Naive thymus-derived CD8-positive, alpha-beta T cell (primary cell): Measurements from ENCODE around the gene WLS. TPM values are rescaled to one million over a fixed set of nuclear protein-coding genes. Genes with fewer than 3 reads are reported as not detected.

Source experiments
- ATAC-seq, 2 donors: fragments of 150-1000 bp; cut with Tn5 transposase in 1 of 2; sonication (Bioruptor Pico), chemical (Tn5 transposase) in 1 of 2; 1 replicate in 1 of 2; 2 replicates in 1 of 2; pipeline ENCODE4 v1.10.0; 2021; ENCODE audit warnings: mild to moderate bottlenecking in 2 of 2, moderate library complexity in 2 of 2
- POLR2A ChIA-PET: fragments of 350-600 bp; sonication (Branson Sonifier 250); formaldehyde crosslinking; loops from one replicate; lab custom pipeline; 2021; ENCODE audit warnings: antibody characterized with exemption; lab: Charles Lee
- DNase-seq, 10 donors: peaks; one replicate each; pipeline versions ENCODE4 v3.0.0 to v3.0.0-alpha.2; 2020 to 2022
- H3K27ac Mint-ChIP-seq, 10 donors: one replicate each; pipeline ENCODE4 v1.8.0; 2020 to 2022; ENCODE audit warnings: mild to moderate bottlenecking in 10 of 10, mixed read lengths in 10 of 10, moderate library complexity in 4 of 10, inconsistent platforms in 1 of 10
- H3K27me3 Mint-ChIP-seq, 5 donors: one replicate each; pipeline ENCODE4 v1.8.0; 2021 to 2022; ENCODE audit warnings: mixed read lengths in 5 of 5
- H3K36me3 Mint-ChIP-seq, 3 donors: one replicate each; pipeline ENCODE4 v1.8.0; 2020 to 2022; ENCODE audit warnings: mixed read lengths in 3 of 3, mild to moderate bottlenecking in 2 of 3, inconsistent platforms in 1 of 3
- H3K4me1 Mint-ChIP-seq, 4 donors: one replicate each; pipeline ENCODE4 v1.8.0; 2021 to 2022; ENCODE audit warnings: mixed read lengths in 4 of 4
- H3K4me3 Mint-ChIP-seq, 10 donors: one replicate each; pipeline ENCODE4 v1.8.0; 2020 to 2022; ENCODE audit warnings: mild to moderate bottlenecking in 10 of 10, mixed read lengths in 10 of 10, moderate library complexity in 6 of 10, inconsistent platforms in 1 of 10
- H3K9me3 Mint-ChIP-seq, 9 donors: one replicate each; pipeline ENCODE4 v1.8.0; 2020 to 2022; ENCODE audit warnings: mixed read lengths in 9 of 9, mild to moderate bottlenecking in 3 of 9, inconsistent platforms in 1 of 9, moderate library complexity in 1 of 9
- polyA plus RNA-seq, 3 donors: library from polyadenylated mRNA; unstranded; fragments of 300-500 nt; fragmentation: Illumina TruSeq; gene quantifications; one replicate each; pipeline ENCODE4 v1.2.3, GENCODE V29; 2021
- total RNA-seq, 8 experiments: library from RNA in 2 of 8; stranded (reverse) in 2 of 8; gene quantifications; one replicate each; pipeline ENCODE4 v1.2.3 and lab custom pipeline; 2021 to 2026

WLS gene
- total and polyA plus RNA-seq, 5 experiments from 2014 or later: not detected

GRCh38 chr1:68111519-68112436, 120.5 kb downstream of the WLS start:
- ATAC-seq (peak in 1 of 2 donors; percentile 20), DNase-seq (no peak)
- no peaks in the 10 kb centered on the region for H3K9me3 Mint-ChIP-seq
- H3K36me3 Mint-ChIP-seq: no peaks in the 10 kb centered on the region
- H3K27ac Mint-ChIP-seq: peak overlapping the region in 1 of 10 donors; percentile 2
- H3K4me1 Mint-ChIP-seq: peaks cover 0 to 2% (median under 1%) of the 10 kb centered on the region in 4 donors
- H3K4me3 Mint-ChIP-seq: no peak overlapping the region
- peaks cover 1 to 19% (median 8%) of the 10 kb centered on the region in 5 donors for H3K27me3 Mint-ChIP-seq
- POLR2A ChIA-PET: no interaction called here

- POLR2A ChIA-PET: no interaction called here
- H3K4me1 Mint-ChIP-seq: no peaks in the 10 kb centered on the region
- H3K27me3 Mint-ChIP-seq: peaks cover 4 to 44% (median 10%) of the 10 kb centered on the region in 5 donors
- no peak overlapping the region for H3K4me3 Mint-ChIP-seq
- no peaks in the 10 kb centered on the region for H3K9me3 Mint-ChIP-seq
- no peak for ATAC-seq
- no peak overlapping the region for H3K27ac Mint-ChIP-seq
- H3K36me3 Mint-ChIP-seq: no peaks in the 10 kb centered on the region
- no peak for DNase-seq
These were observed 124.6 kb downstream of the WLS start for GRCh38 chr1:68107771-68108170.

DNA sequence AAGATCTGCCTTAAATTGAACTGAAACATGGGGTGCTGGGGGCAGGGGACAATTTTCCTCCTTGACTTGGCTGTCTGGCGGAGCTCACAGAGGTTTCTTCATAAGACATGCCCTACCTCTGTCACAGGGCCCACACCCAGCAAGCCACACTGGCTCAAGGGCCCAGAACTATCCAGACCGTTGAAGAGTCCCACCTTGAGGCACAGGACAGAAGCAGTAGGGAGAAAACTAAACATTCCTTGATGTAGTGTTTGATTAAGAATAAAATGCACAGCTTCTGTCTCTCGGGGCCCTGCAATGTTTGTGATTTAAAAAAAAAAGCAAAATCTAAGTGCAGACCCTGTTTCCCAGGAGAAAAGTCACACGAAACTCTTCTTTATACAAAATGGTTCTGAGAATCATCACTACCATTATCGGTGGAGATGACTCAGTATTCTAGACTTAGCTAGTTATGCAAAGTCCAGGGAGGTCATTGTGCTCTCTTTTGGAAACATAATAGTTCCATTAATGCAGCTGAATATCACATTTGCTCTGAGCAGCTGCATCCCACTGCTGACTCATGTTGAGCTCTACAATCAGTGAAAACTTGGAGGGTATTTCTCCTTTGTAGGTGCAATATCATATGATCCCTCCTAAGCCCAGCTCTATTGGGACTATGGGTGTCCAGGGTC, 128.3 kb downstream of the WLS start:
- H3K27me3 Mint-ChIP-seq: peaks cover 4 to 56% (median 13%) of the 10 kb centered on the region in 5 donors
- POLR2A ChIA-PET: no interaction called here
- DNase-seq: no peak
- no peaks in the 10 kb centered on the region for H3K9me3 Mint-ChIP-seq
- no peaks in the 10 kb centered on the region for H3K36me3 Mint-ChIP-seq
- no peak for ATAC-seq
- no peak overlapping the region for H3K27ac Mint-ChIP-seq
- no peak overlapping the region for H3K4me3 Mint-ChIP-seq
- H3K4me1 Mint-ChIP-seq: no peaks in the 10 kb centered on the region

DNA sequence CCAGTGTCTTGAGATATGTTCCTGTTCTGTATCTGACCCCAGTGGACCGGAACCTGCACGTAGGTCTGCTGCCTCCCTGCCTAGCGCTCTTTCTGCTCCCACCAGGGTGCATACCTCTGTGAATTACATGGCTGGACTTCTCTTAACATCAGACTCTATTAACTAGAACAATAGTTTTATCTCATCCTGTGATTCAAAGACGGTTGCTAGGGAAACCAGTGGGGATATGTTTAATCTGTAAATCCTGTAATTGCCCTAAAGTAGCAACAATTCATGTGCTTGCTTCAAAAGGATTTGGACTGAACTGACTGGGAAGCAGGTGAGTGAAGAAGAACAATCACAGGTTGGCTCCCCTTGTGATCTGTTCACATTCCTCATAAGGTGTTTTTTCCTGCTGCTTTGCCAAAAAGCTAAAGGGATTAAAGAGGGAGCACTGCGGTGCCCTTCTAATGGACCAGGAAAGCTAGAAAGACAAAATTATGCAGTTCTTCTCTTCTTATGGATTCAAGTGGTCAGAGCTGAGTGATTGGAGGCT, 129.2 kb downstream of the WLS start:
- no peak overlapping the region for H3K27ac Mint-ChIP-seq
- DNase-seq (no peak), ATAC-seq (no peak)
- no peaks in the 10 kb centered on the region for H3K36me3 Mint-ChIP-seq
- POLR2A ChIA-PET: no interaction called here
- H3K4me1 Mint-ChIP-seq: no peaks in the 10 kb centered on the region
- H3K27me3 Mint-ChIP-seq: peaks cover 6 to 62% (median 14%) of the 10 kb centered on the region in 5 donors
- H3K9me3 Mint-ChIP-seq: peaks cover 0 to 2% (median 0%) of the 10 kb centered on the region in 9 donors
- H3K4me3 Mint-ChIP-seq: no peak overlapping the region

GRCh38 chr1:68101829-68102228, 130.5 kb downstream of the WLS start:
- DNase-seq (no peak), ATAC-seq (no peak)
- Mint-ChIP-seq H3K36me3 (no peaks in the 10 kb centered on the region), H3K27ac (no peak overlapping the region), H3K27me3 (peaks cover 11 to 73% (median 14%) of the 10 kb centered on the region in 5 donors), H3K4me1 (no peaks in the 10 kb centered on the region), H3K4me3 (no peak overlapping the region), H3K9me3 (peaks cover 0 to 2% (median 0%) of the 10 kb centered on the region in 9 donors)
- POLR2A ChIA-PET: no interaction called here

- Mint-ChIP-seq H3K27me3 (peaks cover 9 to 64% (median 15%) of the 10 kb centered on the region in 5 donors), H3K4me1 (no peaks in the 10 kb centered on the region), H3K4me3 (no peak overlapping the region), H3K9me3 (peaks cover 0 to 2% (median 0%) of the 10 kb centered on the region in 9 donors), H3K27ac (no peak overlapping the region), H3K36me3 (no peaks in the 10 kb centered on the region)
- DNase-seq (no peak), ATAC-seq (no peak)
- POLR2A ChIA-PET: no interaction called here
These were observed 131.8 kb downstream of the WLS start for GRCh38 chr1:68100571-68100970.

DNA sequence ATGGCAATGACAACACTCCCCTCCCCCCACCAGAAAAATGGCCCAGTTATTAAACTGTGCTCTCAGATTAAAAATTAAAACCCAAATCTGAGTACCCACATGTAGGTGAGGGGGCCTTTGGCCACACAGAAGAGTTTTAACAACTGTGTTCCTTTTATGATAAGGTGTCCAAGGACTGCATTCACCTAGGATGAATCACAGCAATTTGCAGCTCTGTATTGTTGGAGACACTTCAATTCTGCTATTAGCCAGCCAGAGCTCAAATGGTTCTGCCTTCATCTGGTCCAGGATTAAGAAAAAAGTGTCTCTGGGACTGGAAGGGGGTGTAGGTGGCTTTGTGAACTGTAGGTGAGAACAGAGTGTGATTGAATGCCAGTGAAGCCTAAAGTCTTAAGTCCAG, 138.6 kb downstream of the WLS start:
- ATAC-seq (no peak), DNase-seq (no peak)
- POLR2A ChIA-PET: no interaction called here
- peaks cover 0 to 10% (median 0%) of the 10 kb centered on the region in 9 donors for H3K9me3 Mint-ChIP-seq
- H3K4me1 Mint-ChIP-seq: no peaks in the 10 kb centered on the region
- H3K27ac Mint-ChIP-seq: no peak overlapping the region
- no peak overlapping the region for H3K4me3 Mint-ChIP-seq
- H3K36me3 Mint-ChIP-seq: no peaks in the 10 kb centered on the region
- peaks cover 2 to 19% (median 13%) of the 10 kb centered on the region in 5 donors for H3K27me3 Mint-ChIP-seq

DNA sequence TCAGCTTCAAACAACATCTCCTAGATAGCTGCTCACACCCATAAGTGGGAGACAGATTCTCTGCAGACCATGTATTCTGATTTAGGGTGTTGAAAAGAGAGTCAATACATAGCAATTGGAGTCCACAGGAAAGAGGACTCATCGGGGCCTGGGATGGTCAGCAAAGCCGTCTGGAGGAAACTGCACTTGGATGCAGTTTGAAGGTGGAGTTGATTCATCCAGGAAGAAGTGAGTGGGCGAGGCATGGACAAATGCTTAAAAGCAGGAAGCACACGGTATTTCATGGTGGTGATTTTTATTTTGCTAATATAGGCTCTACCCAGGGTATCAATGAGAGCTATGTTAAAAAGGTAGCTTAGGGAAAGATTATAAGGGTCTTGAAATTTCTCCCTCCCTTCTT, 145.1 kb downstream of the WLS start:
- Mint-ChIP-seq H3K27me3 (peaks cover 0 to 8% (median 7%) of the 10 kb centered on the region in 5 donors), H3K36me3 (no peaks in the 10 kb centered on the region), H3K27ac (no peak overlapping the region), H3K9me3 (peaks cover 0 to 10% (median 1%) of the 10 kb centered on the region in 9 donors), H3K4me1 (no peaks in the 10 kb centered on the region), H3K4me3 (no peak overlapping the region)
- ATAC-seq: no peak
- POLR2A ChIA-PET: no interaction called here
- DNase-seq: no peak

DNA sequence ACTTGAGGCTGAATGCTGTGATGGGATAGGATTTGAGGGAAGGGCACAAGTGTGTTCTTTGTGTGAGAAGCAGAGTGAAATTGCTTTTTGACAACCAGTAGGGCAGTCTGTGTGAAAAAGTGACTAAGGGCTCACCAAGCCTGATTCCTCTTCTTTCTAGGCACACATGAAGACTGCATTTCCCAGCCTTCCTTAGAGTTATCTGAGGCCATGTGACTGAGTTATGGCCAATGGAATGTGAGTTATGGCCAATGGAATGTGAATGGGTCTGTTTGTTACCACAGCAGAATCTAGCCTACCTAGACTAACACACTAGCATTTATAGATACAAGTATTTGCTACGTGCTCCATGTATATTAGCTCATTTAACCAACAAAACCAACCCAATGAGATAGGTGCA, 146.6 kb downstream of the WLS start:
- POLR2A ChIA-PET: no interaction called here
- DNase-seq (no peak), ATAC-seq (no peak)

GRCh38 chr1:68083686-68084085, 148.6 kb downstream of the WLS start:
- DNase-seq: no peak
- ATAC-seq: no peak
- Mint-ChIP-seq H3K27ac (no peak overlapping the region), H3K36me3 (no peaks in the 10 kb centered on the region), H3K9me3 (peaks cover 0 to 4% (median 1%) of the 10 kb centered on the region in 9 donors), H3K4me3 (no peak overlapping the region), H3K27me3 (peaks cover 0 to 38% (median 6%) of the 10 kb centered on the region in 5 donors), H3K4me1 (no peaks in the 10 kb centered on the region)
- POLR2A ChIA-PET: no interaction called here

More for the DNA sequence above, 146.6 kb downstream of the WLS start:
- H3K4me1 Mint-ChIP-seq: no peaks in the 10 kb centered on the region
- no peaks in the 10 kb centered on the region for H3K36me3 Mint-ChIP-seq
- H3K4me3 Mint-ChIP-seq: no peak overlapping the region
- no peak overlapping the region for H3K27ac Mint-ChIP-seq
- peaks cover 0 to 9% (median 0%) of the 10 kb centered on the region in 9 donors for H3K9me3 Mint-ChIP-seq
- H3K27me3 Mint-ChIP-seq: peaks cover 0 to 22% (median 5%) of the 10 kb centered on the region in 5 donors

DNA sequence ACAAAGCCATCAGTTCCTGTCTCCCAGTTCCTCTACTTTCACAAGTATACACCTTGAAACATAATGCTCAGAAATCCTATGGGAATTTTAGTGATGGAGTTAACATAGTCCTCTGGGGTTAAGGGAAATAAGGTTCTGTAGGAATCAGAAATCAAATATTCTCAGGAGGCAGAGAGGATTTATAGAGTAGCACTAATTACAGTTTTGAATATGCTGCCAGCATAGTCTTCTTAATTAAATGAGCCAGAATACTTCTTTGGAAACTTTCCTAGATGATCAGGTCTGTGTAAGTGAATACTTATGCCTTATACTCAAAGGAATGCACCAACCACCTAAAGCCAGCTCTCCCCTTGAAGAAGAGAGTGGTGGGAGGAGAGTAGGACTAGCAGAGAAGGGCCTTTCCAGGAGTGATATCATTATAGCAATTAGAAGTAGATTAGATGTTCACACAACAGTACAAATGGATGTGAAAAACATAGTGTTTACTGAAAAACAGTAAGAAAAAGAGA, 150.5 kb downstream of the WLS start:
- H3K4me1 Mint-ChIP-seq: no peaks in the 10 kb centered on the region
- H3K27me3 Mint-ChIP-seq: peaks cover 0 to 55% (median 8%) of the 10 kb centered on the region in 5 donors
- H3K27ac Mint-ChIP-seq: peak overlapping the region in 1 of 10 donors; percentile 20
- POLR2A ChIA-PET: no interaction called here
- ATAC-seq (no peak), DNase-seq (no peak)
- H3K36me3 Mint-ChIP-seq: no peaks in the 10 kb centered on the region
- peaks cover 0 to 7% (median 4%) of the 10 kb centered on the region in 9 donors for H3K9me3 Mint-ChIP-seq
- H3K4me3 Mint-ChIP-seq: no peak overlapping the region

DNA sequence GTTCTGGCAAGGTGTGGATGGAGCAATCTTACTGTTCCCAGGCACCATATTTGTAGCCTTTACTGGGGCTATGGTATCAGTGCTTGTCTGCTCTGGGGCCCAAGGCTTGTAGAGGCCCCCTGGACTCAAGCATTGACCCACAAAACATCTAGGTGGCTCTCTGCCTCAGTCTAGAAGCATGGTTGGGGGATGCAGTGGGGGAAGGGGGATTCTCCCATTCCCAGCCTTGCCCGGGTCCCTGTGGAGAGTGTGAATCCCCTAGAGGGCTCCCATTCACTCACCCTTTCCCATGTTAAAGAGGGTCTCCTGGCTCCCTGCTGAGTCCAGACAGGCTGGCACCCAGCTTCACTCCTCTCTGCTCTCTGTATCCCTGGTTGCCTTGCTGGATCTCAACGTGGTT, 153.7 kb downstream of the WLS start:
- H3K27me3 Mint-ChIP-seq: peaks cover 0 to 63% (median 12%) of the 10 kb centered on the region in 5 donors
- no peaks in the 10 kb centered on the region for H3K4me1 Mint-ChIP-seq
- H3K9me3 Mint-ChIP-seq: peaks cover 0 to 15% (median 7%) of the 10 kb centered on the region in 9 donors
- H3K36me3 Mint-ChIP-seq: no peaks in the 10 kb centered on the region
- POLR2A ChIA-PET: no interaction called here
- no peak for DNase-seq
- no peak for ATAC-seq
- no peak overlapping the region for H3K4me3 Mint-ChIP-seq
- no peak overlapping the region for H3K27ac Mint-ChIP-seq
